Stomach (tissue), 4 donors: ENCODE measurements around the gene MYL7.

Experiments used
- CTCF ChIP-seq, 7 experiments: fragments of 450-650 bp in 4 of 7; fragments of 200-600 bp in 3 of 7; sonication (generic) in 3 of 7; IDR thresholded peaks; one replicate each; pipeline ENCODE4 v1.5.1; 2016 to 2019; ENCODE audit warnings: antibody characterized with exemption in 7 of 7, control low read depth in 2 of 7, mild to moderate bottlenecking in 1 of 7
- POLR2A ChIP-seq, 4 donors: fragments of 450-650 bp; IDR thresholded peaks; one replicate each; pipeline ENCODE4 v1.6.1; 2016; ENCODE audit warnings: antibody characterized with exemption in 4 of 4, control low read depth in 2 of 4, mild to moderate bottlenecking in 1 of 4, moderate library complexity in 1 of 4
- POLR2AphosphoS5 ChIP-seq, 3 donors: sonication (generic); formaldehyde crosslinking; IDR thresholded peaks; one replicate each; pipeline ENCODE4 v1.6.1; 2016; ENCODE audit warnings: antibody characterized with exemption in 3 of 3

- TF ChIP-seq CTCF (IDR thresholded peaks at IDR 0.05) (no peak), POLR2A (IDR thresholded peaks at IDR 0.05) (no peak), POLR2AphosphoS5 (IDR thresholded peaks at IDR 0.05) (no peak)
These were observed 42.3 kb upstream of the MYL7 start for GRCh38 chr7:44183386-44183785.
